Measurements from ENCODE around the gene GDI2. TPM values are rescaled to one million over a fixed set of nuclear protein-coding genes. Genes with fewer than 3 reads are reported as not detected.

GDI2 gene
- total RNA-seq, 1 experiment from 2014 or later, result 144 TPM

GRCh38 chr10:5817322-5818047 lies 4.3 kb upstream of the GDI2 start (continued):
- no peak for TF ChIP-seq ZBTB33 (IDR thresholded peaks at IDR 0.05; ENCODE audit: extremely low read depth, insufficient replicate concordance, low read length)
- TF ChIP-seq EZH2 (IDR thresholded peaks at IDR 0.05), result no peak
- no peak for TF ChIP-seq ATF3 (IDR thresholded peaks at IDR 0.05)
- no peak for TF ChIP-seq SRF (IDR thresholded peaks at IDR 0.05; ENCODE audit: low read depth)
- TF ChIP-seq SIN3A (IDR thresholded peaks at IDR 0.05; ENCODE audit: low read depth), result no peak
- TF ChIP-seq POLR2AphosphoS5 (IDR thresholded peaks at IDR 0.05; ENCODE audit: low read depth, low read length), result no peak

DNA sequence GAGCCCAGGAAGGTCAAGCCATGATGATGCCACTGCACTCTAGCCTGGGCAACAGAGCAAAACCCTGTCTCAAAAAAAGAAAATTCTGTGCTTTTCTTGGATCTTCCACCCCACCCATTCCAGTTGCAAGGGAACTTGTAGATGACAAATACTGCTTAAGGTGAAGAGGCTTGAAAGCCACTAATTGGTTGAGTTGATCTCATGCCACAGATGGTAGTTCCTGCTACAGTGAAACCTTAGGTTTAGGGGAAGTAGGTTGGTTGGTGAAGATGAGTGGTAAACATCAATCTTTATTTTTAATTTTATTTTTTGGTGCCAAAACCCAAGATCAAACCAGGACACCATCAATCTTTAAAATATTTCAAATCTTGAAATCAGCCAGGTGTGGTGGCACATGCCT lies 2.9 kb upstream of the GDI2 start:
- H3K4me3 ChIP-seq (replicated peaks in 1 of 2; ENCODE audit: low read depth in 1 of 2, low read length in 2 of 2), result no peak overlapping the region
- peaks cover 11 to 26% of the 10 kb centered on the region in 2 experiments; a peak in 3 of 4 replicates for H3K4me1 ChIP-seq (ENCODE audit: control insufficient read depth in 1 of 2, insufficient read depth in 2 of 2, low read length in 2 of 2)
- POLR2A ChIA-PET, result no interaction called here
- H3K9me3 ChIP-seq (ENCODE audit: control insufficient read depth in 1 of 2, insufficient read depth in 1 of 2, low read depth in 1 of 2, low read length in 2 of 2), result no peaks in the 10 kb centered on the region
- H3K27ac ChIP-seq (ENCODE audit: low read depth, low read length), result no peak overlapping the region
- H3K36me3 ChIP-seq (ENCODE audit: control insufficient read depth in 1 of 2, insufficient read depth in 2 of 2, low read length in 2 of 2), result no peaks in the 10 kb centered on the region
- RAD21 ChIA-PET (ENCODE audit: low non-redundant PET in 1 of 2, low total read pairs in 2 of 2, uncharacterized antibody in 2 of 2, unreplicated experiment in 2 of 2), result no interaction called here
- intact Hi-C loops (cut with micrococcal nuclease), result no loop called here
- H2AFZ ChIP-seq (ENCODE audit: low read depth, low read length, poor library complexity, severe bottlenecking), result no peak overlapping the region
- TF ChIP-seq EZH2 (IDR thresholded peaks at IDR 0.05) (no peak), ELF1 (IDR thresholded peaks at IDR 0.05; ENCODE audit: borderline replicate concordance, low read depth) (no peak), ZNF274 (IDR thresholded peaks at IDR 0.05; ENCODE audit: low read depth, low read length) (no peak), CEBPB (IDR thresholded peaks at IDR 0.05; ENCODE audit: low read depth) (no peak), MAX (IDR thresholded peaks at IDR 0.05) (no peak), SP1 (IDR thresholded peaks at IDR 0.05; ENCODE audit: low read depth) (no peak), POLR2AphosphoS5 (IDR thresholded peaks at IDR 0.05; ENCODE audit: low read depth, low read length) (no peak), ZBTB33 (IDR thresholded peaks at IDR 0.05; ENCODE audit: extremely low read depth, insufficient replicate concordance, low read length) (no peak), CBX3 (IDR thresholded peaks at IDR 0.05; ENCODE audit: low read depth) (no peak)
- no peak overlapping the region for H3K9ac ChIP-seq (ENCODE audit: low read length)
- no peaks in the 10 kb centered on the region for H3K9me2 ChIP-seq (ENCODE audit: insufficient read depth)
- H3K27me3 ChIP-seq (ENCODE audit: insufficient read depth, low read length), result no peaks in the 10 kb centered on the region
- no peak for DNase-seq (ENCODE audit: low read depth, low spot score)
- H4K20me1 ChIP-seq (ENCODE audit: insufficient read depth), result peaks cover 14% of the 10 kb centered on the region; the same call in 1 of the 2 replicates
- H3K4me2 ChIP-seq (ENCODE audit: low read length), result no peak overlapping the region
- CTCF ChIA-PET, result no interaction called here
- BruUV-seq (replicated peaks), result no TSS peak
- no peak for ATAC-seq
- peaks cover 27% of the 10 kb centered on the region for H3K79me2 ChIP-seq (ENCODE audit: insufficient read depth, low read length)
